HCT116 (cell line): Measurements from ENCODE around the gene SUPT3H. TPM values are rescaled to one million over a fixed set of nuclear protein-coding genes. Genes with fewer than 3 reads are reported as not detected.

Source experiments
- ATAC-seq: fragments of 200-7000 bp; cut with Tn5 transposase; 2 replicates; pipeline ENCODE4 v1.9.1; 2020; ENCODE audit warnings: mild to moderate bottlenecking, moderate library complexity
- BruUV-seq: library from RNA; stranded (reverse); fragments of 400-500 nt; replicated peaks from 2 replicates; lab custom pipeline; 2021; lab: Mats Ljungman, UMichigan
- CTCF ChIA-PET: fragments of 300-600 bp; sonication (Branson Sonifier 250); formaldehyde crosslinking; loops from one replicate; lab custom pipeline; 2021; ENCODE audit warnings: antibody characterized with exemption; lab: Charles Lee
- POLR2A ChIA-PET: fragments of 300-600, 350-600 bp; sonication (Branson Sonifier 250); formaldehyde crosslinking; loops from one replicate; lab custom pipeline; 2021; ENCODE audit warnings: antibody characterized with exemption; lab: Charles Lee
- RAD21 ChIA-PET, 2 experiments: fragments of 300-600 bp; sonication (Branson Sonifier 250); formaldehyde crosslinking; loops; one replicate each; lab custom pipeline; 2023; ENCODE audit warnings: low total read pairs in 2 of 2; ENCODE audit not compliant: uncharacterized antibody in 2 of 2, unreplicated experiment in 2 of 2, low non-redundant PET in 1 of 2; lab: Charles Lee
- DNase-seq: peaks from one replicate; pipeline ENCODE4 v3.0.0-alpha.2; 2010; ENCODE audit warnings: low read depth, low spot score
- H2AFZ ChIP-seq: fragments of 200-600 bp; shearing (Covaris generic), sonication (generic); 2 replicates; pipeline ENCODE4 v1.6.1; 2017; ENCODE audit warnings: low read depth, mixed run types, mixed read lengths, antibody characterized with exemption, low read length; ENCODE audit not compliant: poor library complexity, severe bottlenecking
- H3K27ac ChIP-seq: 2 replicates; pipeline ENCODE4 v1.5.1; 2012; ENCODE audit warnings: low read depth, low read length
- H3K27me3 ChIP-seq: fragments of 200-600 bp; sonication (generic); 2 replicates; pipeline ENCODE4 v1.6.1; 2016; ENCODE audit warnings: mixed run types, low read length, mixed read lengths; ENCODE audit not compliant: insufficient read depth
- H3K36me3 ChIP-seq, 2 experiments: fragments of 200-500 bp in 1 of 2; fragments of 200-600 bp in 1 of 2; sonication (Bioruptor generic) in 1 of 2; sonication (generic) in 1 of 2; 2 replicates each; pipeline versions ENCODE4 v1.5.1 to v1.6.1; 2014 to 2016; ENCODE audit warnings: low read length in 2 of 2, inconsistent platforms in 1 of 2, mixed read lengths in 1 of 2, mixed run types in 1 of 2; ENCODE audit not compliant: insufficient read depth in 2 of 2, control insufficient read depth in 1 of 2
- H3K4me1 ChIP-seq, 2 experiments: fragments of 200-600 bp in 1 of 2; sonication (generic) in 1 of 2; 2 replicates each; pipeline versions ENCODE4 v1.5.1 to v1.6.1; 2012 to 2017; ENCODE audit warnings: low read length in 2 of 2, inconsistent platforms in 1 of 2, mild to moderate bottlenecking in 1 of 2, mixed read lengths in 1 of 2, mixed run types in 1 of 2, moderate library complexity in 1 of 2; ENCODE audit not compliant: insufficient read depth in 2 of 2, control insufficient read depth in 1 of 2
- H3K4me2 ChIP-seq: fragments of 200-600 bp; sonication (generic); 2 replicates; pipeline ENCODE4 v1.6.1; 2017; ENCODE audit warnings: mixed run types, low read length, mixed read lengths
- H3K4me3 ChIP-seq, 2 experiments: fragments of 200-600 bp in 1 of 2; sonication (generic) in 1 of 2; replicated peaks in 1 of 2; 2 replicates each; pipeline ENCODE4 v1.5.1; 2011 to 2016; ENCODE audit warnings: low read length in 2 of 2, control low read depth in 1 of 2, low read depth in 1 of 2, mild to moderate bottlenecking in 1 of 2, mixed read lengths in 1 of 2, mixed run types in 1 of 2
- H3K79me2 ChIP-seq: fragments of 200-600 bp; sonication (generic); 2 replicates; pipeline ENCODE4 v1.6.1; 2017; ENCODE audit warnings: mild to moderate bottlenecking, mixed run types, low read length, moderate library complexity, mixed read lengths; ENCODE audit not compliant: insufficient read depth
- H3K9ac ChIP-seq: fragments of 200-600 bp; sonication (generic); 2 replicates; pipeline ENCODE4 v1.6.1; 2016; ENCODE audit warnings: low read length, mixed read lengths
- H3K9me2 ChIP-seq: fragments of 200-600 bp; sonication (generic), shearing (Covaris generic); 2 replicates; pipeline ENCODE4 v1.6.1; 2017; ENCODE audit warnings: mixed run types, mild to moderate bottlenecking, moderate library complexity; ENCODE audit not compliant: insufficient read depth
- H3K9me3 ChIP-seq, 2 experiments: fragments of 200-500 bp in 1 of 2; fragments of 200-600 bp in 1 of 2; sonication (Bioruptor generic) in 1 of 2; sonication (generic) in 1 of 2; 2 replicates each; pipeline ENCODE4 v1.6.1; 2014 to 2017; ENCODE audit warnings: low read length in 2 of 2, mixed read lengths in 2 of 2, inconsistent platforms in 1 of 2, low read depth in 1 of 2, mild to moderate bottlenecking in 1 of 2, mixed run types in 1 of 2, moderate library complexity in 1 of 2; ENCODE audit not compliant: control insufficient read depth in 1 of 2, insufficient read depth in 1 of 2
- H4K20me1 ChIP-seq: fragments of 200-600 bp; sonication (generic), shearing (Covaris generic); 2 replicates; pipeline ENCODE4 v1.6.1; 2017; ENCODE audit warnings: mixed run types, mild to moderate bottlenecking, moderate library complexity; ENCODE audit not compliant: insufficient read depth
- RAD21 ChIP-seq: IDR thresholded peaks from 2 replicates; pipeline ENCODE4 v1.6.1; 2012; ENCODE audit warnings: low read depth, mild to moderate bottlenecking
- intact Hi-C: fragments of 100-400 bp; cut with micrococcal nuclease; formaldehyde crosslinking; loops from 2 replicates; pipeline ENCODE4 v1.10.0; 2022
- total RNA-seq: library from RNA; stranded (reverse); gene quantifications from one replicate; pipeline ENCODE4 v1.2.1, GENCODE V29; 2021; ENCODE audit not compliant: unreplicated experiment
- TF ChIP-seq, protein P1 (sequence below): IDR thresholded peaks from 2 replicates; pipeline ENCODE4 v1.6.1; 2012; ENCODE audit warnings: low read depth

Gene SUPT3H
- total RNA-seq, 1 experiment from 2014 or later: 7.4 TPM

DNA sequence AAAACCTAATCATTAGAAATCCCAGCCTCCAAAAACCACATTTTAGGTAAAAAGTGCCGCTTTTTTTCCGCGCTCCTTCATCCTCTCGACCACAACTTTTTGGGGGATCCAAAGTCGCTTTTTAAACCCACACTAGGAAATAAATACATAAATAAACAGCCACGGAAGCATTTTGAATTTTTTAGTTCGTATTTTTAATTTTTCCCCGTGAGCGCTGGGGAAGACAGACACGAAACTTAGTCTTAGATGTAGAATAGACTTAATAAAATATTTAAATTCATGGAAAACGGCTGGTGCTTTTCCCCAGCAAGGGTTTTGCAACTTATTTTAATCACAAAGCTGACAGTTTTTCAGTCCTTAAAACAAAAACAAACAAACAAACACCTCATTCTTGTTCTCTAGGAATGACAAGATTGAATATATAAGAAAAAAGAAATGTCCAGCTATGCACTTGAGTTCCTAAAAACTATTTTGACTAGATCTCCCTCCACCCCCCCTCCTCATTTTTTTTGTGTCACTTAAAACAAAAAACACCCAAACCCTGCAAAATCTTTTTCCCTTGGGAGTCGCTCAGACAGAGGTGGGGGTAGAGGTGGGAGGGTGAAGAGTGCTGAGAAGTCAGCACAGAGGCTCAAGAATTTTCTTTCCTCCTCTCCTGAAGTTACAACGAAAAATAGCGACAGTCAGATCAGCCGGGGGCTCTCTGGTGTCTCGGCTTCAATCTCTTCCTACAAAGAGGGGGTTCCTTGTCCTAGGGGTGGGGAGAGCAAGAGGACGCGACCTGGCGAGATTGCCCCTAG lies 43.4 kb upstream of the SUPT3H start:
- Histone ChIP-seq H2AFZ (peak overlapping the region; percentile 81), H3K4me2 (peak overlapping the region; percentile 100), H3K4me1 (peaks cover 8 to 36% of the 10 kb centered on the region in 2 experiments), H3K9ac (peak overlapping the region; percentile 51), H3K27me3 (peaks cover 18% of the 10 kb centered on the region), H3K9me2 (no peaks in the 10 kb centered on the region), H3K4me3 (peak overlapping the region; percentile 50 to 73), H3K27ac (peak overlapping the region; percentile 26; the same call in 1 of the 2 replicates), H3K9me3 (no peaks in the 10 kb centered on the region), H3K79me2 (no peaks in the 10 kb centered on the region), H4K20me1 (no peaks in the 10 kb centered on the region), H3K36me3 (no peaks in the 10 kb centered on the region)
- DNase-seq (no peak), ATAC-seq (peak; percentile 1; the same call in 1 of the 2 replicates)
- POLR2A ChIA-PET: no interaction called here
- CTCF ChIA-PET: interaction anchor here (1.2 to 2.1 kb wide), 3 partner anchors 293 to 946 kb away, joined by 3 to 11 read pairs (median 5); no protein-coding TSS in a partner anchor
- no TSS peak for BruUV-seq
- RAD21 ChIA-PET: no interaction called here
- TF ChIP-seq, protein P1, sequence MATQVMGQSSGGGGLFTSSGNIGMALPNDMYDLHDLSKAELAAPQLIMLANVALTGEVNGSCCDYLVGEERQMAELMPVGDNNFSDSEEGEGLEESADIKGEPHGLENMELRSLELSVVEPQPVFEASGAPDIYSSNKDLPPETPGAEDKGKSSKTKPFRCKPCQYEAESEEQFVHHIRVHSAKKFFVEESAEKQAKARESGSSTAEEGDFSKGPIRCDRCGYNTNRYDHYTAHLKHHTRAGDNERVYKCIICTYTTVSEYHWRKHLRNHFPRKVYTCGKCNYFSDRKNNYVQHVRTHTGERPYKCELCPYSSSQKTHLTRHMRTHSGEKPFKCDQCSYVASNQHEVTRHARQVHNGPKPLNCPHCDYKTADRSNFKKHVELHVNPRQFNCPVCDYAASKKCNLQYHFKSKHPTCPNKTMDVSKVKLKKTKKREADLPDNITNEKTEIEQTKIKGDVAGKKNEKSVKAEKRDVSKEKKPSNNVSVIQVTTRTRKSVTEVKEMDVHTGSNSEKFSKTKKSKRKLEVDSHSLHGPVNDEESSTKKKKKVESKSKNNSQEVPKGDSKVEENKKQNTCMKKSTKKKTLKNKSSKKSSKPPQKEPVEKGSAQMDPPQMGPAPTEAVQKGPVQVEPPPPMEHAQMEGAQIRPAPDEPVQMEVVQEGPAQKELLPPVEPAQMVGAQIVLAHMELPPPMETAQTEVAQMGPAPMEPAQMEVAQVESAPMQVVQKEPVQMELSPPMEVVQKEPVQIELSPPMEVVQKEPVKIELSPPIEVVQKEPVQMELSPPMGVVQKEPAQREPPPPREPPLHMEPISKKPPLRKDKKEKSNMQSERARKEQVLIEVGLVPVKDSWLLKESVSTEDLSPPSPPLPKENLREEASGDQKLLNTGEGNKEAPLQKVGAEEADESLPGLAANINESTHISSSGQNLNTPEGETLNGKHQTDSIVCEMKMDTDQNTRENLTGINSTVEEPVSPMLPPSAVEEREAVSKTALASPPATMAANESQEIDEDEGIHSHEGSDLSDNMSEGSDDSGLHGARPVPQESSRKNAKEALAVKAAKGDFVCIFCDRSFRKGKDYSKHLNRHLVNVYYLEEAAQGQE: no peak
- TF ChIP-seq RAD21: no peak
- intact Hi-C loops: loop anchor here (1.0 to 5.0 kb wide), 2 partner anchors 293 to 501 kb away; no protein-coding TSS in a partner anchor
